GM21367 (cell line): ENCODE data around the gene CPSF7.
"Not testable (repeated sequence)": the region's sequence is repeated elsewhere in the genome, so short reads cannot be mapped to it uniquely, and the experiment has no call there.

Experiments used
- ATAC-seq: cut with Tn5 transposase; IDR thresholded peaks from one replicate; pipeline ENCODE4 v1.9.1; 2021; ENCODE audit not compliant: unreplicated experiment

The CPSF7 gene

GRCh38 chr11:61442616-61443015 is 12.8 kb upstream of the CPSF7 start:
- ATAC-seq, result no peak

- ATAC-seq, result no peak
Measured at GRCh38 chr11:61439615-61440014, 9.8 kb upstream of the CPSF7 start.

GRCh38 chr11:61437496-61437895 is 7.7 kb upstream of the CPSF7 start:
- ATAC-seq, result no peak

GRCh38 chr11:61430839-61431238 is 1.1 kb upstream of the CPSF7 start:
- not testable (repeated sequence) for ATAC-seq

GRCh38 chr11:61429346-61429690 is 457 bp downstream of the CPSF7 start:
- ATAC-seq, result peak; percentile 47

- ATAC-seq, result no peak
Measured at GRCh38 chr11:61425367-61426131, 4.2 kb downstream of the CPSF7 start.

- no peak for ATAC-seq
Measured at GRCh38 chr11:61422226-61422625, 7.5 kb downstream of the CPSF7 start.

GRCh38 chr11:61418136-61418535 is 11.6 kb downstream of the CPSF7 start:
- ATAC-seq, result no peak

GRCh38 chr11:61417670-61418069 is 12.1 kb downstream of the CPSF7 start:
- ATAC-seq, result no peak

GRCh38 chr11:61416941-61417340 is 12.8 kb downstream of the CPSF7 start:
- no peak for ATAC-seq

- ATAC-seq, result no peak
Measured at GRCh38 chr11:61415381-61415780, 14.4 kb downstream of the CPSF7 start.

- no peak for ATAC-seq
Measured at GRCh38 chr11:61414547-61414946, 15.2 kb downstream of the CPSF7 start.

GRCh38 chr11:61413496-61413895 is 16.3 kb downstream of the CPSF7 start:
- ATAC-seq, result no peak

- no peak for ATAC-seq
Measured at GRCh38 chr11:61411589-61411988, 18.2 kb downstream of the CPSF7 start.

GRCh38 chr11:61406991-61407728 is 22.6 kb downstream of the CPSF7 start:
- ATAC-seq, result no peak

- ATAC-seq, result no peak
Measured at GRCh38 chr11:61406067-61406466, 23.7 kb downstream of the CPSF7 start.

- ATAC-seq, result no peak
Measured at GRCh38 chr11:61404641-61405040, 25.1 kb downstream of the CPSF7 start.

GRCh38 chr11:61404103-61404502 is 25.7 kb downstream of the CPSF7 start:
- ATAC-seq, result no peak

GRCh38 chr11:61403658-61404057 is 26.1 kb downstream of the CPSF7 start:
- no peak for ATAC-seq

GRCh38 chr11:61401573-61401972 is 28.2 kb downstream of the CPSF7 start:
- ATAC-seq, result no peak

GRCh38 chr11:61401173-61401572 is 28.6 kb downstream of the CPSF7 start:
- ATAC-seq, result no peak

- ATAC-seq, result no peak
Measured at GRCh38 chr11:61392981-61393595, 36.7 kb downstream of the CPSF7 start.
